ENCODE data around the gene MUC2.

- TF ChIP-seq CTCF (IDR thresholded peaks at IDR 0.05 in 2 of 3, conservative IDR thresholded peaks at IDR 0.05 in 1 of 3; ENCODE audit: borderline replicate concordance in 1 of 3, insufficient read depth in 1 of 3, low read depth in 2 of 3, low read length in 2 of 3) = no peak
- no peak for TF ChIP-seq POLR2A (IDR thresholded peaks at IDR 0.05; ENCODE audit: borderline replicate concordance, extremely low read depth, insufficient read depth, insufficient read length)
- no peak for TF ChIP-seq SIN3A (IDR thresholded peaks at IDR 0.05; ENCODE audit: low read depth)
- TF ChIP-seq REST (IDR thresholded peaks at IDR 0.05; ENCODE audit: low read depth) = no peak
- TF ChIP-seq EZH2phosphoT487 (IDR thresholded peaks at IDR 0.05; ENCODE audit: borderline replicate concordance) = no peak
- TF ChIP-seq MAX (IDR thresholded peaks at IDR 0.05) = no peak
- TF ChIP-seq ZBTB33 (IDR thresholded peaks at IDR 0.05; ENCODE audit: extremely low read depth, insufficient replicate concordance, low read length) = no peak
- TF ChIP-seq EZH2 (IDR thresholded peaks at IDR 0.05) = no peak
- TF ChIP-seq TCF7L2 (IDR thresholded peaks at IDR 0.05; ENCODE audit: borderline replicate concordance, extremely low read depth, insufficient read depth, insufficient read length) = no peak
- TF ChIP-seq RAD21 (IDR thresholded peaks at IDR 0.05; ENCODE audit: low read depth) = no peak
- no peak for TF ChIP-seq ELF1 (IDR thresholded peaks at IDR 0.05; ENCODE audit: borderline replicate concordance, low read depth)
- TF ChIP-seq POLR2AphosphoS5 (IDR thresholded peaks at IDR 0.05; ENCODE audit: low read depth, low read length) = no peak
These were observed 49.1 kb upstream of the MUC2 start for GRCh38 chr11:1025410-1026162.
